ENCODE measurements around the gene SLC25A42. TPM values are rescaled to one million over a fixed set of nuclear protein-coding genes. Genes with fewer than 3 reads are reported as not detected.

The SLC25A42 gene
- total and polyA plus RNA-seq, 2 of the 13 experiments (the other 11 are each of a cell fraction or from before 2014, with no cell fraction given): 12.8 to 18.3 TPM

DNA sequence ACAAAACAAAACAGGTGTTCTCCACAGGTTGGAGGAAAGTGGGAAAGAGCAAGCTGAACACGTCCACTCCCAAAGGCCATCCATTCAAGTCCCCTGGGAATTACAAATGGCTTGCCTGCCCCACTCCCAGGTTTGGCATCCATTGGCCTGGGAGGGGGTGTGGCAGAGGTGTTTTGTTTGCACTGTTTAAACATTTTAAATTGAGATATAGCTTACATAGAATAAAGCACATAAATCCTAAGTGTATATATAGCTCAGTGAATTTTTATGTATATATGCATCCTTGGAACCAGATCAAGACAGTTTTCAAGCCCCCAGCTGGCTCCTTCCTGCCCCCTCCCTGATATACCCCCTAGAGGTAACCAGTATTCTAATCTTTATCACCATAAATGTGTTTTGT, 12.7 kb downstream of the SLC25A42 start:
- no peak for DNase-seq (ENCODE audit: low spot score)
- H3K27me3 ChIP-seq (ENCODE audit: control insufficient read depth in 1 of 2, insufficient read depth in 2 of 2, low read length in 2 of 2): no peaks in the 10 kb centered on the region
- ATAC-seq: no peak
- no peaks in the 10 kb centered on the region for H4K20me1 ChIP-seq (ENCODE audit: insufficient read depth, low read length)
- in situ Hi-C loops (cut with HindIII; ENCODE audit: extremely low pct_ligation_motif_present, low pct_unique_long_range_greater_than_20kb) (no loop called here), intact Hi-C loops (cut with micrococcal nuclease; ENCODE audit: unreplicated experiment) (no loop called here)
- no peaks in the 10 kb centered on the region for H3K4me1 ChIP-seq (ENCODE audit: insufficient read depth, low read length)
- H2AFZ ChIP-seq (ENCODE audit: low read length): no peak overlapping the region
- BruUV-seq (replicated peaks): no TSS peak
- 100% methylated on average over 1 of the region's 1 CpG for WGBS (ENCODE audit: low lambda C conversion rate)
- H3K36me3 ChIP-seq (replicated peaks in 1 of 2; ENCODE audit: control insufficient read depth in 1 of 2, insufficient read depth in 2 of 2, low read length in 2 of 2): peaks cover 0 to 5% of the 10 kb centered on the region in 2 experiments; a peak in 3 of 5 replicates
- POLR2A ChIA-PET: interaction anchor here (1.2 kb wide), 1 partner anchor 23 kb away, joined by 3 read pairs; no protein-coding TSS in a partner anchor
- no peaks in the 10 kb centered on the region for H3K9me3 ChIP-seq (ENCODE audit: low read length)
- TF ChIP-seq RARG (CRISPR knock-in tag; IDR thresholded peaks at IDR 0.05; ENCODE audit: low read depth): no peak
- TF ChIP-seq TCF7L2 (IDR thresholded peaks at IDR 0.05; ENCODE audit: low read depth, low read length): no peak
- TF ChIP-seq PAX8 (CRISPR knock-in tag; IDR thresholded peaks at IDR 0.05; ENCODE audit: borderline replicate concordance): no peak
- no peak for TF ChIP-seq FOXM1 (CRISPR knock-in tag; IDR thresholded peaks at IDR 0.05)
- TF ChIP-seq, protein P1, sequence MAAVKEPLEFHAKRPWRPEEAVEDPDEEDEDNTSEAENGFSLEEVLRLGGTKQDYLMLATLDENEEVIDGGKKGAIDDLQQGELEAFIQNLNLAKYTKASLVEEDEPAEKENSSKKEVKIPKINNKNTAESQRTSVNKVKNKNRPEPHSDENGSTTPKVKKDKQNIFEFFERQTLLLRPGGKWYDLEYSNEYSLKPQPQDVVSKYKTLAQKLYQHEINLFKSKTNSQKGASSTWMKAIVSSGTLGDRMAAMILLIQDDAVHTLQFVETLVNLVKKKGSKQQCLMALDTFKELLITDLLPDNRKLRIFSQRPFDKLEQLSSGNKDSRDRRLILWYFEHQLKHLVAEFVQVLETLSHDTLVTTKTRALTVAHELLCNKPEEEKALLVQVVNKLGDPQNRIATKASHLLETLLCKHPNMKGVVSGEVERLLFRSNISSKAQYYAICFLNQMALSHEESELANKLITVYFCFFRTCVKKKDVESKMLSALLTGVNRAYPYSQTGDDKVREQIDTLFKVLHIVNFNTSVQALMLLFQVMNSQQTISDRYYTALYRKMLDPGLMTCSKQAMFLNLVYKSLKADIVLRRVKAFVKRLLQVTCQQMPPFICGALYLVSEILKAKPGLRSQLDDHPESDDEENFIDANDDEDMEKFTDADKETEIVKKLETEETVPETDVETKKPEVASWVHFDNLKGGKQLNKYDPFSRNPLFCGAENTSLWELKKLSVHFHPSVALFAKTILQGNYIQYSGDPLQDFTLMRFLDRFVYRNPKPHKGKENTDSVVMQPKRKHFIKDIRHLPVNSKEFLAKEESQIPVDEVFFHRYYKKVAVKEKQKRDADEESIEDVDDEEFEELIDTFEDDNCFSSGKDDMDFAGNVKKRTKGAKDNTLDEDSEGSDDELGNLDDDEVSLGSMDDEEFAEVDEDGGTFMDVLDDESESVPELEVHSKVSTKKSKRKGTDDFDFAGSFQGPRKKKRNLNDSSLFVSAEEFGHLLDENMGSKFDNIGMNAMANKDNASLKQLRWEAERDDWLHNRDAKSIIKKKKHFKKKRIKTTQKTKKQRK (IDR thresholded peaks at IDR 0.05; ENCODE audit: low read length): no peak
- no peak for TF ChIP-seq ZNF724P (CRISPR knock-in tag; IDR thresholded peaks at IDR 0.05; ENCODE audit: borderline replicate concordance)
- no peak for TF ChIP-seq ZNF878 (CRISPR knock-in tag; IDR thresholded peaks at IDR 0.05)
- TF ChIP-seq ELF4 (CRISPR knock-in tag; IDR thresholded peaks at IDR 0.05; ENCODE audit: borderline replicate concordance): no peak
- no peak for TF ChIP-seq ZNF792 (CRISPR knock-in tag; IDR thresholded peaks at IDR 0.05)
- TF ChIP-seq ZNF234 (CRISPR knock-in tag; conservative IDR thresholded peaks at IDR 0.05): no peak
- no peak for TF ChIP-seq PHB2 (IDR thresholded peaks at IDR 0.05; ENCODE audit: partially characterized antibody)
- TF ChIP-seq ELF1 (CRISPR knock-in tag; IDR thresholded peaks at IDR 0.05): no peak
- no peak overlapping the region for H3K27ac ChIP-seq (ENCODE audit: extremely low read length, insufficient read depth, low read length)
- H3K9ac ChIP-seq (ENCODE audit: insufficient read depth, low read depth, low read length): no peak overlapping the region
- CTCF ChIA-PET (ENCODE audit: low intra/inter-chr PET ratio, low total read pairs): no interaction called here
- H3K4me2 ChIP-seq (ENCODE audit: low read depth, low read length): no peak overlapping the region
- H3K79me2 ChIP-seq (ENCODE audit: insufficient read depth, low read length): no peaks in the 10 kb centered on the region
- no peak for FAIRE-seq
- H3K4me3 ChIP-seq (replicated peaks in 1 of 3; ENCODE audit: insufficient read depth in 1 of 3, low read depth in 2 of 3, low read length in 3 of 3): no peak overlapping the region

Data from HepG2 (cell line).